Astrocyte of the spinal cord (primary cell): ENCODE measurements around the gene ARPC1A.

Experiments
- DNase-seq: peaks from one replicate; pipeline ENCODE4 v3.0.0; 2011; ENCODE audit warnings: low read depth, low spot score
- H3K4me3 ChIP-seq: 2 replicates; pipeline ENCODE4 v1.5.1; 2011; ENCODE audit warnings: low read depth, mild to moderate bottlenecking, low read length, moderate library complexity
- CTCF ChIP-seq: IDR thresholded peaks from 2 replicates; pipeline ENCODE4 v1.5.1; 2012; ENCODE audit warnings: low read depth, mild to moderate bottlenecking, low read length, inconsistent platforms
- in situ Hi-C: cut with HindIII; loops from 2 replicates; pipeline ENCODE4 v1.10.0; 2017; ENCODE audit warnings: low sequenced_read_pairs

Gene ARPC1A

GRCh38 chr7:99403764-99404163 is 78.1 kb downstream of the ARPC1A start:
- TF ChIP-seq CTCF = no peak
- DNase-seq = no peak
- no peak overlapping the region for H3K4me3 ChIP-seq
- in situ Hi-C loops = no loop called here

GRCh38 chr7:99404235-99404976 is 78.7 kb downstream of the ARPC1A start:
- in situ Hi-C loops = no loop called here
- no peak overlapping the region for H3K4me3 ChIP-seq
- no peak for TF ChIP-seq CTCF
- DNase-seq = no peak

GRCh38 chr7:99404977-99405320 is 79.3 kb downstream of the ARPC1A start:
- in situ Hi-C loops = no loop called here
- TF ChIP-seq CTCF = no peak
- no peak for DNase-seq
- H3K4me3 ChIP-seq = no peak overlapping the region

DNA sequence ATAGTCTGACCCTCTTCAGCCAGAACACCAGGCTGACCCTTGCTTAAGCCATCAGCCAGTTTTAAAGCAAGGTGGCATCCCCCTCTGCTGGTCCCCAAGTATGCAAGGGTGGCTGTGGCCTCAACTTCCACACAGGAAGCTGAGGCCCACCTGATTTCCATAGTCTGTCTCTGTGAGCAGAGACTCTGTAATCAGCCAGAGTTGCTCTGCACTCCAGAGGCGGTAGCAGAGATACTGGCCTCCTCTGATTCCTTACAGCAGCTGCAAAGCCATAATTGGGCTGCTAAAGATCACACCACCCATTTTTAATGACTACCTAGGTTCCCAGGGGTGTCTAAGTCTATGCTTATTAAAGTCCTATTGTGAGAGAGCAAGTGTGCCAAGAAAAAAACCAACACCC is 80.9 kb downstream of the ARPC1A start:
- no peak for DNase-seq
- in situ Hi-C loops = no loop called here
- no peak overlapping the region for H3K4me3 ChIP-seq
- no peak for TF ChIP-seq CTCF

GRCh38 chr7:99407872-99408378 is 82.2 kb downstream of the ARPC1A start:
- no peak for TF ChIP-seq CTCF
- DNase-seq = peak; percentile 82
- H3K4me3 ChIP-seq = peak overlapping the region; percentile 94

GRCh38 chr7:99408379-99409191 is 82.9 kb downstream of the ARPC1A start, which contains the start of the genes BUD31 and PDAP1:
TSS of gene BUD31 (plus strand) at chr7:99408969. CDS start at chr7:99411093, 2,124 bp downstream.
TSS of gene PDAP1 (minus strand) at chr7:99408597. CDS start at chr7:99408548, 49 bp downstream.
- in situ Hi-C loops = no loop called here
- no peak for TF ChIP-seq CTCF
- peak within 1 kb of the TSS; percentile 94 for H3K4me3 ChIP-seq
- peak; percentile 96 for DNase-seq

More at GRCh38 chr7:99407872-99408378, 82.2 kb downstream of the ARPC1A start:
- in situ Hi-C loops = no loop called here
